Thyroid gland (tissue), 4 donors: ENCODE measurements around the gene ZNF385C.

Experiments
- CTCF ChIP-seq, 6 experiments: fragments of 200-600 bp in 3 of 6; fragments of 450-650 bp in 3 of 6; sonication (generic) in 3 of 6; IDR thresholded peaks; one replicate each; pipeline ENCODE4 v1.5.1; 2016 to 2019; ENCODE audit warnings: antibody characterized with exemption in 6 of 6, mild to moderate bottlenecking in 2 of 6, inconsistent platforms in 1 of 6, moderate library complexity in 1 of 6
- POLR2A ChIP-seq, 2 donors: fragments of 450-650 bp; IDR thresholded peaks; one replicate each; pipeline ENCODE4 v1.6.1; 2017; ENCODE audit warnings: antibody characterized with exemption in 2 of 2, mild to moderate bottlenecking in 2 of 2, moderate library complexity in 1 of 2

- no peak for TF ChIP-seq CTCF (IDR thresholded peaks at IDR 0.05)
- no peak for TF ChIP-seq POLR2A (IDR thresholded peaks at IDR 0.05)
These were observed 38.5 kb downstream of the ZNF385C start for GRCh38 chr17:42059815-42060214.
